NB4 (cell line): ENCODE measurements around the gene VDR.
"Not testable (repeated sequence)": the region's sequence is repeated elsewhere in the genome, so short reads cannot be mapped to it uniquely, and the experiment has no call there.

Experiments used
- DNase-seq: peaks from one replicate; pipeline ENCODE4 v3.0.0; 2010; ENCODE audit warnings: low read depth
- H3K4me3 ChIP-seq: one replicate; pipeline ENCODE4 v1.5.1; 2011; ENCODE audit warnings: mild to moderate bottlenecking, low read depth, low read length, moderate library complexity
- CTCF ChIP-seq: IDR thresholded peaks from one replicate; pipeline ENCODE4 v1.5.1; 2012; ENCODE audit warnings: low read depth, low read length
- MYC ChIP-seq: IDR thresholded peaks from 2 replicates; pipeline ENCODE4 v1.6.1; 2011; ENCODE audit warnings: low read depth, low read length
- POLR2A ChIP-seq: IDR thresholded peaks from 2 replicates; pipeline ENCODE4 v1.6.1; 2011; ENCODE audit warnings: mild to moderate bottlenecking; ENCODE audit not compliant: insufficient read length; ENCODE audit errors: extremely low read depth
- TF ChIP-seq, protein P1 (sequence below): IDR thresholded peaks from 2 replicates; pipeline ENCODE4 v1.6.1; 2011; ENCODE audit warnings: low read depth, low read length

The VDR gene

GRCh38 chr12:47843226-47843980 lies 61.4 kb downstream of the VDR start:
- TF ChIP-seq POLR2A (no peak), MYC (no peak), CTCF (no peak)
- TF ChIP-seq, protein P1, sequence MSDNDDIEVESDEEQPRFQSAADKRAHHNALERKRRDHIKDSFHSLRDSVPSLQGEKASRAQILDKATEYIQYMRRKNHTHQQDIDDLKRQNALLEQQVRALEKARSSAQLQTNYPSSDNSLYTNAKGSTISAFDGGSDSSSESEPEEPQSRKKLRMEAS: no peak
- DNase-seq: no peak
- H3K4me3 ChIP-seq: no peak overlapping the region

GRCh38 chr12:47842543-47842942 lies 62.3 kb downstream of the VDR start:
- DNase-seq, H3K4me3 ChIP-seq: not testable (repeated sequence)

DNA sequence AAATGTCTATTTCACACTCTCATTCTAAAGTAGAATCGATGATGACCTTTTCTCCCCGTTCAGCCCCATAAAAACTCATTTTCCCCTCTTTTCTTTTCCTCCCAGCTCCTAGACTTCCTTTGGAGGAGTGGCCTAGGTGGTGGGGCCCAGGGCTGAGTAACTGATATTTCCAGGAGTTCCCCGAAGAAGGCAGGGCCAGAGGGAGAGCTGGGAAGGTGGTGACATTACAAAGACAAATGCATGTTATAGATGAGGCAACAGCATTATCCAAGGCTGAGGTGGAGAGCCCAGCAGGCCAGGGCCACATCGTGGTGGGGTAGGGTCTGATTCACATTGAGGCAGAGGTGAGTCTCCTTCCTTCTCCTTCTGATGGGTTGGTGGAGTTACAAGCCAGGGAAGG lies 62.9 kb downstream of the VDR start:
- TF ChIP-seq MYC: no peak
- TF ChIP-seq, protein P1: no peak
- TF ChIP-seq CTCF: no peak
- TF ChIP-seq POLR2A: no peak
- H3K4me3 ChIP-seq: no peak overlapping the region
- DNase-seq: no peak

DNA sequence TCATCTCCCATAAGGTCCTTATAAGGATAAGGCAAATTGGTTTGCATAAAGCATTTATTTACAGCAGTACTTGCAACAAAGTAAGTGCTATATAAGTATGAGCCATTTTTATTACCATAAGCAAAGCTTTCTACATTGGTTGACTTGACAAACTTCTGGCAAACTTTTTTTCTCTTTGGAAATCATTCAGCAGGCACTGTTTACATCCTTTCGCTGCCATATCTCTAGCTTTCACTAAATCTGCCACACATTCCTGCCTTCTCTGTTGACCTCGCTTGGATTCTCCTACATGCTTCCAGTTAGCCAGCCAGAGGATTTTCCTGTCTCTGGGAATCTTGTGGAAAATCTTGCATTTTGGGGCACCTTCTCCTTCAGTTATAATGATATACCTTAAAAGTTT lies 63.3 kb downstream of the VDR start:
- TF ChIP-seq, protein P1: no peak
- TF ChIP-seq CTCF: no peak
- no peak for TF ChIP-seq POLR2A
- TF ChIP-seq MYC: no peak
- no peak for DNase-seq
- no peak overlapping the region for H3K4me3 ChIP-seq

- no peak overlapping the region for H3K4me3 ChIP-seq
- TF ChIP-seq CTCF (no peak), POLR2A (no peak)
- TF ChIP-seq, protein P1: no peak
- DNase-seq: no peak
These were observed 64.2 kb downstream of the VDR start for GRCh38 chr12:47840571-47840970.

GRCh38 chr12:47839214-47839876 lies 65.4 kb downstream of the VDR start:
- DNase-seq: no peak
- no peak overlapping the region for H3K4me3 ChIP-seq
- TF ChIP-seq MYC (no peak), POLR2A (no peak), CTCF (no peak)
- TF ChIP-seq, protein P1: no peak
